Renal cortex interstitium (tissue), 11 donors: ENCODE data around the gene CDK13. TPM values are rescaled to one million over a fixed set of nuclear protein-coding genes. Genes with fewer than 3 reads are reported as not detected.
"Not testable (repeated sequence)": the region's sequence is repeated elsewhere in the genome, so short reads cannot be mapped to it uniquely, and the experiment has no call there.

Experiments
- DNase-seq, 11 donors: peaks; one replicate each; pipeline ENCODE4 v3.0.0-alpha.2; 2013; ENCODE audit warnings: low read depth in 9 of 11, low spot score in 4 of 11; ENCODE audit errors: extremely low read depth in 1 of 11
- polyA plus RNA-seq, 3 donors: library from polyadenylated mRNA; unstranded; fragments of 120-200 nt; gene quantifications; one replicate each; pipeline ENCODE4 v1.2.1, GENCODE V29; 2013; ENCODE audit not compliant: insufficient read length in 3 of 3

CDK13 gene
- polyA plus RNA-seq, 3 donors: 59.5 to 80.6 (median 69.0) TPM

- no peak for DNase-seq
Measured at GRCh38 chr7:40122940-40123254, 172.8 kb downstream of the CDK13 start.

DNA sequence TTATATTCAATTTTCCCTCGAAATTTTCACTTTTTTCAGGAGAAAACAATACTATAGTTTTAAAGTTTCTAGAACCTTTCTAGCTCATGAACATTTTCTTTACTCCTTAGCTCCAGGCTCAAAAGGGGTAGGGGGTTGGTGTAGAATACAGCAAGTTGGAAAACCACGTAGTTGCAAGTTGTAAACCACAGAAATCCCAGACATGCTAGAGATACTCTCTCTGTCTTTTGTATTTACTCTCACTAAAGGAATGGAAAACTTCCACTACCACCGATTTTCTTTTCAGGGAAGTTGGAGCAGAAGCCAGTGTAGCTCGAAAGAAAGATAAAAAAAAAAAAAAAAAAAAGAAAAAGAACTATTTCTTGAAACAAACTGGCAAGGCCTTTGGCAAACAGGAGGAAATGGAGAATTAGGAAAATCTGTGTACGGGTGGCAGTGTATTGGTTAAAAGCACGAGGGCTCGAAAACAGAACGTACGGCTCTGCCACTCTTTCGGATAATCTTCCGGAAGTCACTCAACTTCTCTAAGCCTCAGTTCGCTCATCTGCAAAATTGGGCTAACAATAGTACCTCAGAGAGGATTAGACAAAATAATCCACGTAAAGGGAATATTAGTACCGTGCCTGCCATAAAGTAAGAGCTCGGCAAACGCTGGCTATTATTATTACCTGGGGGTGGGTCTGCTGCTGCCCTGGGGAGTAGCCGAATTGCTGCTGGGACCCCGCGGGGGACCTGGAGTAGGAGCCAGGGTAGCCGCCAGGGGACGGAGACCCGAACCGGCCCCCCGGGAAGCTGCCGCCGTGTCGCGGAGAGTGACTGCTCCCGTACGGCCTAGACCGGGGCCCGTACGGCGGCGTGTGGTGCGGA is 183.7 kb downstream of the CDK13 start:
- DNase-seq: peak in 7 of 11 donors; percentile 2 to 21 (median 8)

DNA sequence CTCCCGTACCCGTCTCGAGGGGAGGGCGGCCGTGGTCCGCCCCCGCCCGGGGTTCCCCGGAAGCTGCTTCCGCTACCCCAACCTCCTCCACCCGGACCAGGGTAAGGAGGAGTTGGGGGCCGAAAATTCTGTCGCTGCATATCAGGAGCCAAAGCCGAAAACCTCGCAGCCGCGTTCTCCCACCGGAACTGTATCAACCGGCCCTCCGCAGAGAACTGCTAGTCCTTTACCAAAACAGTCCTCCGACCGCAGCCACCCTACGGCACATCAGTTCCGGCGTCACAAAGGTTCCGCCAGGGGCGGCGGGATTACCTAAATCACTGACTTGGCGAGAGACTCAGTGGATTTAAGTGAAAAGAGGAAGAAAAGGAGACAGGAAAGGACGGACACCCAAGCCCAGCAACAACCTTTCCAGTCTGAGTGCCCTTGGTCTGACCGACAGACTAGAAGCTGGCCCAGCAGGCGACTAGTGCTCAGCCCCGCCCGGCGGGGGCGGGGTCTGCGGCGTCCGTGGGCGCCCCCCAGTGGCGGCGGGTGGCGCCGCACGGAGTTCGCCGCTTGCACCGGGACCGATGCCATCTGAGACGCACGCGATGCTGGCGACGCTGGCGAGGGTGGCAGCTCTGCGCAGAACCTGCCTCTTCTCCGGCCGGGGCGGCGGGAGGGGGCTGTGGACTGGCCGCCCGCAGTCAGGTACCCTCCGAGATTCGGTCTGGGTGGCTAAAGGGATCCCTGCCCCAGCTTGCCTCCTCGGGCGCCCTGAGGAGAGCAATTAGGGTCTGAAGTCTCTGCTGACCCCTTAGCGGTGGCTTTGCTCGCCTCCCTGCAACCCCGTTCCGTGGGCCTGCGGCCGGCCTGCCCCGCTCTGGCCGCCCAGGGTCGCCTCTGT is 184.6 kb downstream of the CDK13 start, which contains the start of the genes MPLKIP and SUGCT:
Gene MPLKIP (minus strand): TSS at position 195 of the 889 bp plus-strand sequence. CDS start 55 bp downstream, at position 140.
Gene SUGCT (plus strand): TSS at position 578 of the 889 bp plus-strand sequence.
- DNase-seq: peak; percentile 72 to 95 (median 85)

GRCh38 chr7:40135317-40135610 is 185.2 kb downstream of the CDK13 start:
- peak in 5 of 11 donors; percentile 1 to 27 (median 14) for DNase-seq

DNA sequence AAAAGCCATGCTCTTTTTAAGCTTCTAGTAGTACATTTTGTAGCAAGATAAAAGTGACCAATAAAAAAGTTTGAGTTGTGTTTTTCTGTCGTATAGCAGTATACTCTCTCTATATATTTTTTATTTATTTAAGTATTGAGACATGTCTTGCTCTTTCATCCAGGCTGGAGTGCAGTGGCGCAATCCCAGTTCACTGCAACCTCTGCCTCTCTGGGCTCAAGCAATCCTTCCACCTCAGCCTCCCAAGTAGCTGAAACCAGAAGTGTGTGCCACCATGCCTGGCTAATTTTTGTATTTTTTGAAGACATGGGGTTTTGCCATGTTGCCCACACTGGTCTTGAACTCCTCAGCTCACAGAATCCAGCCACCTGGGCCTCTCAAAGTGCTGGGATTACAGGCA is 187.5 kb downstream of the CDK13 start:
- DNase-seq: no peak

GRCh38 chr7:40138973-40139372 is 188.9 kb downstream of the CDK13 start:
- no peak for DNase-seq

DNA sequence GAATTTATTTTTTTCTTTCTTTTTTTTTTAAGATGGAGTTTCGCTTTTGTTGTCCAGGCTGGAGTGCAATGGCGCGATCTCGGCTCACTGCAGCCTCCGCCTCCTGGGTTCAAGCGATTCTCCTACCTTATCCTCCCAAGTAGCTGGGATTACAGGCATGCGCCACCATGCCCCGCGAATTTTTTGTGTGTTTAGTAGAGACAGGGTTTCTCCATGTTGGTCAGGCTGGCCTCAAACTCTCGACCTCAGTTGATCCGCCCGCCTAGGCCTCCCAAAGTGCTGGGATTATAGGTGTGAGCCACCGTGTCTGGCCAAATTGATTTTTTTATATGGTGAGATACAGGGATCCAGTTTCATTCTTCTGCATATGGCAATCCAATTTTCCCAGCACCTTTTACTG is 189.8 kb downstream of the CDK13 start:
- not testable (repeated sequence) for DNase-seq

GRCh38 chr7:40141916-40142315 is 191.9 kb downstream of the CDK13 start:
- not testable (repeated sequence) for DNase-seq

DNA sequence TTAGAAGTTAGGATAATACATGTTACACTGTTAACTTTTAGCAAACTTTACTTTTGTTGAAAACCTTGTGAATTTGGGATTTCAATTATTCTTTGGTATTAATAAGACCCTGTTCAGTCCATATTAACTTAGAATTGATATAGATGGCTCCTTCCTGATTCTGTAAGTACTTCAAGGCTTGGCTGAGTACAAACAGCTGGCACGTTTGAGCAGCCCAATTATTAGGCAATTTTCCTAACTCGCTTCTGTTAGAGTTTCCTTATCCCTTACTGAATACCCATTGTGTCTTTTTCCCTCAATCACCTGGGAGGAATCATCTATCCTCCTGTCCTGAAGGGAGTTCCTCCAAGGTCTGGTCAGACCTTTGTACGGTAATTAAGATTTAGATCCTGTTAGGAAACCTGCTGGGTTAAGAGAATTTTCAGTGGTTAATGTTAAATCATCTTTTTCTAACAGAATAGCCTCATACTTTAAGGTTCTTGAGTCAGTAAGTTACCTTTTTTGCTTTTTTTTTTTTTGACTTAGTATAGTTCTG is 195.6 kb downstream of the CDK13 start:
- DNase-seq: not testable (repeated sequence)

- no peak for DNase-seq
Measured at GRCh38 chr7:40147371-40148246, 197.6 kb downstream of the CDK13 start.

- not testable (repeated sequence) for DNase-seq
Measured at GRCh38 chr7:40148247-40148580, 198.2 kb downstream of the CDK13 start.

GRCh38 chr7:40148671-40149070 is 198.6 kb downstream of the CDK13 start:
- DNase-seq: no peak

Other genes with a start within 250 kb of the CDK13 start
- gene MPLKIP, start 184.4 kb downstream of the CDK13 start, polyA plus RNA-seq: 10 to 100 TPM; 45.0 to 45.4 (median 45.1) TPM
- 10 to 100 TPM; 12.9 to 16.3 (median 13.0) TPM for gene SUGCT, start 184.7 kb downstream of the CDK13 start, polyA plus RNA-seq